Nephron (organoid): Measurements from ENCODE around the gene CACNG7.

ENCODE experiments used
- H3K27ac Mint-ChIP-seq, 3 experiments: 2 replicates each; pipeline ENCODE4 v1.8.0; 2020; ENCODE audit warnings: mixed read lengths in 3 of 3, mild to moderate bottlenecking in 2 of 3, moderate library complexity in 1 of 3
- H3K27me3 Mint-ChIP-seq: 2 replicates; pipeline ENCODE4 v1.8.0; 2021; ENCODE audit warnings: low read depth, mild to moderate bottlenecking, moderate library complexity, mixed read lengths
- H3K36me3 Mint-ChIP-seq: 2 replicates; pipeline ENCODE4 v1.8.0; 2020; ENCODE audit warnings: low read depth, mixed read lengths
- H3K4me1 Mint-ChIP-seq: 2 replicates; pipeline ENCODE4 v1.8.0; 2020; ENCODE audit warnings: mixed read lengths
- H3K4me3 Mint-ChIP-seq, 3 experiments: 2 replicates each; pipeline ENCODE4 v1.8.0; 2020; ENCODE audit warnings: mild to moderate bottlenecking in 3 of 3, mixed read lengths in 3 of 3, moderate library complexity in 2 of 3
- H3K9me3 Mint-ChIP-seq: 2 replicates; pipeline ENCODE4 v1.8.0; 2020; ENCODE audit warnings: mixed read lengths
- TF ChIP-seq, protein P1 (sequence below), 3 experiments: fragments of 200-600 bp; sonication (generic); IDR thresholded peaks; one replicate each; pipeline ENCODE4 v1.5.0; 2021; ENCODE audit warnings: antibody characterized with exemption in 3 of 3; ENCODE audit not compliant: unreplicated experiment in 3 of 3

CACNG7 gene

DNA sequence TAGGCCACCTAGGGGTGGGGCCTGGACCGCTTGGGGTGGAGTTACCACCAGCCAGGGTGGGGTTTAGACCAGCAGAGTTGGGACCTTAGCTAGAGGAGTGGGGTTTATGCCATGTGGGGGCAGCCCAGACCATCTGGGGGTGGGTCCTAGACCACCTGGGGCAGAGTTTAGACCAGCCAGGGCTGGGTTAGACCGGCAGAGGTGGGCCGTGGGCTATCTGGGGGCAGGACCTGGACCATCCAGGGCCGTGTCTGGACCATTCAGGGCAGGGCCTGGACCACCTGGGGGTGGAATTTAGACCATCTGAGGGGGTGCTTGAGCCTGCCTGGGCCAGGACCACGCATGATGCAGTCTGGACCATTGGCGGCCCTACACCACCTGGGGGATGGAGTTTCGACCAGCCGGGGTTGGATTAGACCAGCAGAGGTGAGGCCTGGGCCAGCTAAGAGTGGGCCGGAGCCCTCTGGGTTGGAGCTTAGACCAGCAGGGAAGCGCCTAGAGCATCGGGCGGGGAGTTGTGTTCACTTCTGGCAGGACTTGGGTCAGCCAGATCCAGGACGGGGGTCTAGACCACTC is 72.4 kb downstream of the CACNG7 start:
- H3K9me3 Mint-ChIP-seq = peaks cover 3% of the 10 kb centered on the region
- H3K27me3 Mint-ChIP-seq = peaks cover 42% of the 10 kb centered on the region
- TF ChIP-seq, protein P1, sequence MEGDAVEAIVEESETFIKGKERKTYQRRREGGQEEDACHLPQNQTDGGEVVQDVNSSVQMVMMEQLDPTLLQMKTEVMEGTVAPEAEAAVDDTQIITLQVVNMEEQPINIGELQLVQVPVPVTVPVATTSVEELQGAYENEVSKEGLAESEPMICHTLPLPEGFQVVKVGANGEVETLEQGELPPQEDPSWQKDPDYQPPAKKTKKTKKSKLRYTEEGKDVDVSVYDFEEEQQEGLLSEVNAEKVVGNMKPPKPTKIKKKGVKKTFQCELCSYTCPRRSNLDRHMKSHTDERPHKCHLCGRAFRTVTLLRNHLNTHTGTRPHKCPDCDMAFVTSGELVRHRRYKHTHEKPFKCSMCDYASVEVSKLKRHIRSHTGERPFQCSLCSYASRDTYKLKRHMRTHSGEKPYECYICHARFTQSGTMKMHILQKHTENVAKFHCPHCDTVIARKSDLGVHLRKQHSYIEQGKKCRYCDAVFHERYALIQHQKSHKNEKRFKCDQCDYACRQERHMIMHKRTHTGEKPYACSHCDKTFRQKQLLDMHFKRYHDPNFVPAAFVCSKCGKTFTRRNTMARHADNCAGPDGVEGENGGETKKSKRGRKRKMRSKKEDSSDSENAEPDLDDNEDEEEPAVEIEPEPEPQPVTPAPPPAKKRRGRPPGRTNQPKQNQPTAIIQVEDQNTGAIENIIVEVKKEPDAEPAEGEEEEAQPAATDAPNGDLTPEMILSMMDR (IDR thresholded peaks at IDR 0.05; ENCODE audit: unreplicated experiment in 3 of 3) = no peak
- H3K4me3 Mint-ChIP-seq = peak overlapping the region; percentile 81 to 85 (median 84)
- no peaks in the 10 kb centered on the region for H3K36me3 Mint-ChIP-seq
- peaks cover 23% of the 10 kb centered on the region for H3K4me1 Mint-ChIP-seq
- peak overlapping the region in 1 of 3 experiments; percentile 54 for H3K27ac Mint-ChIP-seq

DNA sequence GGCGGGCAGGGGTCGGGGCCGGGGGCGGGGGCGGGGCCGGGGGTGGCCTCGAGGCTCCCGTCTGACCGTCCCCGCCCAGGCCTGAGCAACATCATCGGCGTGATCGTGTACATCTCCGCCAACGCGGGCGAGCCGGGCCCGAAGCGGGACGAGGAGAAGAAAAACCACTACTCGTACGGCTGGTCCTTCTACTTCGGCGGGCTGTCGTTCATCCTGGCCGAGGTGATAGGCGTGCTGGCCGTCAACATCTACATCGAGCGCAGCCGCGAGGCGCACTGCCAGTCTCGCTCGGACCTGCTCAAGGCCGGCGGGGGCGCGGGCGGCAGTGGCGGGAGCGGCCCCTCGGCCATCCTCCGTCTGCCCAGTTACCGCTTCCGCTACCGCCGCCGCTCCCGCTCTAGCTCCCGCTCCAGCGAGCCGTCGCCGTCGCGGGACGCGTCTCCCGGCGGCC is 72.9 kb downstream of the CACNG7 start:
- Mint-ChIP-seq H3K4me1 (peaks cover 23% of the 10 kb centered on the region), H3K9me3 (peaks cover 3% of the 10 kb centered on the region), H3K27me3 (peaks cover 40% of the 10 kb centered on the region), H3K27ac (no peak overlapping the region), H3K36me3 (no peaks in the 10 kb centered on the region), H3K4me3 (no peak overlapping the region)
- TF ChIP-seq, protein P1 (IDR thresholded peaks at IDR 0.05; ENCODE audit: unreplicated experiment in 3 of 3) = no peak

DNA sequence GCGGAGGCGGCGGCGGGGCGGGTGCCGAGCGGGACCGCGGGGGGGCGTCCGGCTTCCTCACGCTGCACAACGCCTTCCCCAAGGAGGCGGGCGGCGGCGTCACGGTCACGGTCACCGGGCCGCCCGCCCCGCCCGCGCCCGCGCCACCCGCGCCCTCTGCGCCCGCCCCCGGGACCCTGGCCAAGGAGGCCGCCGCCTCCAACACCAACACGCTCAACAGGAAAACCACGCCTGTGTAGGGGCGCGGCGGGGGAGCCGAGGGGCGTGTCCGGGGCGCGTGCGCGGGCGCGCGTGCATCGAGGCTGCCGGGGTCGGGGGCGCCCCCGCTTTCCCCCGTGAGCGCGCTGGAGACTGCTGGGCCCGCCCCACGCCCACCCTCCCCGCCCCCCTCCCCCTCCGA is 73.5 kb downstream of the CACNG7 start:
- Mint-ChIP-seq H3K27ac (no peak overlapping the region), H3K4me3 (no peak overlapping the region), H3K36me3 (no peaks in the 10 kb centered on the region), H3K27me3 (peaks cover 36% of the 10 kb centered on the region), H3K9me3 (peaks cover 3% of the 10 kb centered on the region), H3K4me1 (peaks cover 23% of the 10 kb centered on the region)
- TF ChIP-seq, protein P1 (IDR thresholded peaks at IDR 0.05; ENCODE audit: unreplicated experiment in 3 of 3) = no peak

DNA sequence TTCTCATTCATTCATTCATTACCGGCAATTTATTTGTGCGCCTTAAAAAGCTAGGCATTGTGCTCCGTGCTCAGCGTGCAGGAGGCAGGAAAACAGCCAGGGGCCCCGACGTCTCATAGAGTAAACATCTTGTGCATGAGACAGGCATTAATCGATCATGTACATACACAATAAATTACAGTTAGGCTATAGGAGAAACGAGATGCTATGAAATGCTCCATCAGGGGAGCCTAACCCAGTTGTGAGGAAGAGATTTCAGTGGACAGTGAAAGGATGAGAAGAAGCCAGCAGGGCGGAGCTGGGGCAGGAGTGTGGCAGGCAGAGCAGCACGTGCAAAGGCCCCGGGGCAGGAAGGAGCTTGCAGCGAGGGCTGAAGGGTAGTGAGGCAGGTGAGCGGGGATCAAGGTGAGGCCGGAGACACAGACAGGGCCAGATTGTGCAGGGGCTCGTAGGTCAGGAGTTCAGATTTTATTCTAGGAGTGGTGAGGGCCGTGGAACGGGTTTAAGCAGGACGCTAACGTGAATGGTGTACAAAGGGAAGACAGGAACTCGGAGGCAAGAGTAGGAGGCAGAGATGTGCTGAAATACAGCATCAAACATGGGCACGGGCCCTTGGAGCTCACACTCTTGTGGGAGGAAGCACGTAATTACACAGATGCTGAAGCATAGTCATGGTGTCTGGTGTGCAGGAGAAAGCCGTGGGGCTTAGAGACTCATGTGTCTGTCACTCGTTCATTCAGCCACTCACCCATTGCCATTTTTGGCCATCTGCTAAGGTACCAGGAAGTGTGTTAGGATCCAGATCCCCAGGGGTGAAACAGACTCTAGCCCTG is 74.6 kb downstream of the CACNG7 start:
- H3K27me3 Mint-ChIP-seq = peaks cover 27% of the 10 kb centered on the region
- H3K4me3 Mint-ChIP-seq = no peak overlapping the region
- TF ChIP-seq, protein P1 (IDR thresholded peaks at IDR 0.05; ENCODE audit: unreplicated experiment in 3 of 3) = no peak
- peaks cover 23% of the 10 kb centered on the region for H3K4me1 Mint-ChIP-seq
- no peak overlapping the region for H3K27ac Mint-ChIP-seq
- no peaks in the 10 kb centered on the region for H3K36me3 Mint-ChIP-seq
- H3K9me3 Mint-ChIP-seq = peaks cover 3% of the 10 kb centered on the region

DNA sequence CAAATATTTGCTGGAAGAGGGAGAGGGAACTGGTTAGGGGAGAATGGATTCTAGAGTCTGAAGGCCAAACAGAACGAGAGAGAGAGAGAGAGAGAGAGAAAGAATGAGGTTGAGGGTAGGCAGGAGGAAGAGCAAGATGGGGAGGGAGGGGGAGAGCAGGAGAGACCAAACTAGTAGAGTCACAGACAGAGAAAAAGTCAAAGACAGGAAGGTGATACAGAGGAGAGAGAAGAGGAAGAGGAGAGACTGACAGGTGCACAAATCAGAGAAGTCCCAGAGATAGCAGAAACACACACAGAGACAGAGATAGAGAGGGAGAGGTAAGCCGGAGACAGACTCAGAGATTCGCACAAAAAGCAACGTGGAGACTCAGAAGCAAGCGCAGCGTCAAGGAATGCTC is 76.8 kb downstream of the CACNG7 start:
- H3K36me3 Mint-ChIP-seq = no peaks in the 10 kb centered on the region
- peaks cover 10% of the 10 kb centered on the region for H3K4me1 Mint-ChIP-seq
- TF ChIP-seq, protein P1 (IDR thresholded peaks at IDR 0.05; ENCODE audit: unreplicated experiment in 3 of 3) = no peak
- H3K4me3 Mint-ChIP-seq = no peak overlapping the region
- peaks cover 14% of the 10 kb centered on the region for H3K27me3 Mint-ChIP-seq
- H3K27ac Mint-ChIP-seq = no peak overlapping the region
- H3K9me3 Mint-ChIP-seq = peaks cover 3% of the 10 kb centered on the region
